HG03108 (cell line): ENCODE data around the gene TMIGD2.
"Not testable (repeated sequence)": the region's sequence is repeated elsewhere in the genome, so short reads cannot be mapped to it uniquely, and the experiment has no call there.

Experiments used
- ATAC-seq: cut with Tn5 transposase; IDR thresholded peaks from one replicate; pipeline ENCODE4 v1.9.1; 2021; ENCODE audit warnings: moderate library complexity; ENCODE audit not compliant: unreplicated experiment

The TMIGD2 gene

GRCh38 chr19:4298810-4299550 is 3.2 kb downstream of the TMIGD2 start:
- ATAC-seq = no peak

DNA sequence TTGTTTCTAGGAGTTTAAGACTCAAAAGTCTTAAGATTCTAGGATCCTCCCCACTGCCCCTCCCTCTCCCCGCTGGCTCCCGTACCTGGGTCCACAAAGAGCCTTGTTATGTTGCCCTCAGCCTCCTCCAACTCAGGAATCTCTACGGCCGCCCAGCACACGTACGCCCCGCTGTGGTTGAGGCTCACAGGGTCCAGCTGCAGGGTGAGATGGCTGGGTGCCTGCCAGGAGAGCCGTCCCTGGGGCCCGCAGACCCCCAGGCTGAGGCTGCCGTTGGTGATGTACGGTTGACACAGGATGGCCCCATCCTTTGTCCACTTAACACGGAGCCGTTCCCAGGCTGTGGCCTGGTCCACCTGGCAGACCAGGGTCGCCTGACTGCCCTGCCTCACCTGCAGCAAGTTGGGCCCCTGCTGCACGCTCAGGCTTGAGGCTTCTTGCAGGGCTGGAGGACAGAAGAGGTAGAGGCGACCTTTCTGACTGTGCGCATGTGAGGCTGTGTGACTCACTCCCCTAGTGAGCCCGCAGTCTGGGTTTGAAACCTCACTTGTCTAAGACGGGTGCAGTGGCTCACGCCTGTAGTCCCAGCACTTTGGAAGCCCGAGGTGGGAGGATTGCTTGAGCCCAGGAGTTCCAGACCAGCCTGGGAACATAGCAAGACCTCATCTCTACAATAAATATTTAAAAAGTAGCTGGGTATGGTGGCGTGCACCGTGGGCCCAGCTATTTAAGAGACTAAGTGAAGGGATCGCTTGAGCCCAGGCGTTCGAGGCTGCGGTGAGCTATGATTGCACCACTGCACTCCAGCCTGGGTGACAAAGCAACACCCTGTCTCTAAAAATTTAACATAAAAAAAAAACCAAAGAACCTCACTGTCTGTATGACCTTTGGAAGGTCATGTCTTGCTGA is 4.0 kb downstream of the TMIGD2 start:
- no peak for ATAC-seq

DNA sequence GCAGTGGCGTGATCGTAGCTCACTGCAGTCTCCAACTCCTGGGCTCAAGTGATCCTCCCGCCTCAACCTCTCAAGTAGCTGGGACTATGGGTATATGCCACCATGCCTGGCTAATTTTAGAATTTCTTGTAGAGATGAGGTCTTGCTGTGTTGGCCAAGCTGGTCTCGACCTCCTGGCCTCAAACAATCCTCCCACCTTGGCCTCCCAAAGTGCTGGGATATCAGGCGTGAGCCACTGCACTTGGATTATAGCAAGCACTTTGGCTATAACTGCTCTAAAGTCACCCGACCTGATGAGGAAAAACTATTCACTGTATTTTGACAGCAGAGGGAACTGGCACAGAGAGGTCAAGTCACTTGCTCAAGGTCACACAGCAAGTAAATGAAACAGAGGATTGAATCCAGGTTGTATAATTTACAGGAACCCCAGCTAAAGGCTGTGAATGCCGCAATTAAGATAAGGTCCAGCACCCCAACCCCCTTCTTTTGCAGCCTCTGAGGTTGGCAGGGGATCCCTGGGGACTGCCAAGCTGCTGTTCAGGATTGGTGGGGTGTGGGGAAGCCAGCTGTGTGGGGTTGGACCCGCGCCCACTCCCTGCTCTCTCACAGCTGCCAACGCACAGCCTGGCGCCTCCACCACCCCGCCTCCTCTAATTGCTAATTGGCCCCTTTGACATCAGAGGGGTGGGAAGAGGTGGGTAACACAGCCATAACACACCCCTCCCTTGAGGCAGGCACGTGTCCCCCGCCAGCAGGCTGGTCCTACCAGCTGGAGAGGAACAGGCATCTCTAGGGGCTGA is 6.0 kb downstream of the TMIGD2 start:
- ATAC-seq = no peak

GRCh38 chr19:4294389-4294788 is 7.8 kb downstream of the TMIGD2 start:
- ATAC-seq = no peak

- ATAC-seq = no peak
Measured at GRCh38 chr19:4292515-4292914, 9.7 kb downstream of the TMIGD2 start.

- no peak for ATAC-seq
Measured at GRCh38 chr19:4291184-4291732, 10.9 kb downstream of the TMIGD2 start.

DNA sequence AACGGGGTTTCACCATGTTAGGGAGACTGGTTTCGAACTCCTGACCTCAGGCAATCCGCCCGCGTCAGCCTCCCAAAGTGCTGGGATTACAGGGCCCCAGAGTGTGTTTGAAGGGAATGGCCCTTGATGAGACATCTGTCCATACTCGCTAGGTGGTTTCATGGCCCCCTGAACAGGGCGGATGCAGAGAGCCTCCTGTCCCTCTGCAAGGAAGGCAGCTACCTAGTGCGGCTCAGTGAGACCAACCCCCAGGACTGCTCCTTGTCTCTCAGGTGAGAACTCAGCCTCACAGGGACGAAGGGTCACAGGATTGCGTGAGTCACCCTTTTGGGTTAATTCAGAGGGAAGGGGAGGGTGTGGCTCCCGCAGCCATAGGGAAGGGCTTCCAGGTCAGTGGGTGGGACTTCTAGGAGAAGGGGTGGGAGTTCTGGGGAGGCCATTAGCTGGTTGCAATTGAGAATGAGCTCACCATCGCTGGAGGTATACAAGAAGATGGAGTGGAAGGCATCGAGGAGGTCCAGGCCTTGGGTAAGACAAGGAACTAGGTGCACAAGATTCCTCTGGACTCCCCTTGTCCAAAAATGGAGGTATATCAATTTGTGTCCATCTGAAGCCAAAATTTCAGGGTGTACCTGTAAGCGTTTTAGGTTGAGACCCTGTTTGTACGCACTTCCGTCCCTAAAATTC is 14.0 kb downstream of the TMIGD2 start:
- ATAC-seq = no peak

GRCh38 chr19:4286141-4286540 is 16.0 kb downstream of the TMIGD2 start:
- ATAC-seq = not testable (repeated sequence)

DNA sequence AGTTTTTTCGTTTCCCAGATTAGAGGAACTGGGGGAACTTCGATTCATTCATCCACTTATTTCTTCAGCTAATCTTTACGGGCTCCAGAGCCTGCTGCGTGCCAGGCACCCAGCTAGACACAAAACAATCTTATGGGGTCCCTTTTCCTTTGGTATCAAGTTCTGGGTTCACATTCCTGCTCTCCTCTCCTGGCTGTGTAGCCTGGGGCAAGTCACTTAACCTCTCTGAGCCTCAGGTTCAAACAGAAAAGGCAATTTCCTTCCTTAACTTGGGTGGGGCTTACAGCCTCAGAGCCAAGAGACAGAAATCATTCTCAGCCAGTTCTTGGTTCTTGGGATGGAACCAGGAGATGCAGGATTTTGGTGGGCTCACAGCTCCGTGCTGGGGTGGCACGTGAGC is 17.2 kb downstream of the TMIGD2 start:
- ATAC-seq = no peak

DNA sequence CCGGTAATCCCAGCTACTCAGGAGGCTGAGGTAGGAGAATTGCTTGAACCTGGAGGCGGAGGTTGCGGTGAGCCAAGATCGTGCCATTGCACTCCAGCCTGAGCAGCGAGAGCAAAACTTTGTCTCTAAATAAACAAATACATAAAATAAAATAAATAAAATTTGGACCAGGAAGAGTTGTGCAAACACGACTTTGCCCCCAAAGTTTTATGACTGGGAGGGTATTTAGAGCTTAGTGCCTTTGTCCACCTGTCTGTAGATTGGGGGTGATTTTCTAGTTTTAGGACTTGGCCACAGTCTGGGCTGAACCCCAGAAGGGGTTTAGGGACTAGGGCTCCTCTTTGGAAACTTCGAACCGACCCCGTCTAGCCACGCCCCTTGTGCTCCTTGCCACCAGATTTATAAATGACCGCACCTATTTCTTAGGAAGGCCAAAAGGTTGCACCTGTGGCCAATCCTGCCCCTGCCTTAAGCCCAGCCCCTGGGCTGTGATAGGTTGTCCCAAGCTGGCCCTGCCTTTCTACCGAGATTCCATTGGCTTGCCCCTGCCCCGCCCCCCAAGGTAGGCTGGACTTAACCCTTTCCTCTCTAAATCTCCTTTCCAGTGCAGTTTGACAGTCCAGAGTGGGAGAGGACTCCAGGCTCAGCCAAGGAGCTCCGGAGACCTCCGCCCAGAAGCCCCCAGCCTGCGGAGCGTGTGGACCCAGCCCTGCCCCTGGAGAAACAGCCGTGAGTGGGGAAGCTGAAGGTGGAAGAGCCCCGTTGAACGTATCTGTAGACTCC is 17.8 kb downstream of the TMIGD2 start:
- no peak for ATAC-seq

GRCh38 chr19:4279530-4280422 is 22.4 kb downstream of the TMIGD2 start:
- ATAC-seq = no peak

DNA sequence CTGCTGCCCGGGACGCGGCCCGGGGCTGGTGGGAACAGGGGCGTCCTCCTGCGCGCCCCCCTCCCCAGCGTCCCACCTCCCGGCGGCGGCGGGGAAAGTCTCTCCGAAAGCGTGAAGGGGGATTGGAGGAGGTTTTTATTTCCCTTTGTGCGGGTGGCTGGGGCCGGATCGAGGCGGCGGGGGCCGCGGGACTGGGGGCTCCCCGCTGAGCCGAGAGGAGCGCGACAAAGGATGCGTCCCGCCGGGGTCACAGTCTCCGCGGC is 23.0 kb downstream of the TMIGD2 start:
- no peak for ATAC-seq

- ATAC-seq = no peak
Measured at GRCh38 chr19:4278419-4279266, 23.5 kb downstream of the TMIGD2 start, which contains the start of gene SHD. Gene SHD, plus strand, starts transcription at chr19:4279266. Its CDS starts 798 bp downstream, at chr19:4280064.

DNA sequence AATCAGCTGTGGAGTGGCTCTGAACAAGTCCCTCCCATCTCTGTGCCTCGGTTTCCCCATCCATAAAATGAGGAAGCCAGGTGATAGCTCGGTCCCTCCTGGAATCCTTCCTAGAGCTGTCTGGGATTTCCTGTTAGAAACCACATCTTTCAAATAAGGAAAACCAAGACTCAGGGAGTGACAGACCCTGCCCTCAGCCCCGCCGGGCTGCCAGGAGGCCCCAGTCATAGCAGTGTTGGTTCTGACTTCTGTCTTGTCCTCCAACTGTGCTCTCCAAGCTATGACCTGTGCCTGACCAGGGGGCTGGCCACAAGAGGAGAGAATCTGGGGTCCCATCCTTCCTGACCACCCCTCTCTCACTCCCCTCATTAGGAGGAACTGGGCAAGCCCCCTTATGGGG is 24.2 kb downstream of the TMIGD2 start:
- no peak for ATAC-seq

DNA sequence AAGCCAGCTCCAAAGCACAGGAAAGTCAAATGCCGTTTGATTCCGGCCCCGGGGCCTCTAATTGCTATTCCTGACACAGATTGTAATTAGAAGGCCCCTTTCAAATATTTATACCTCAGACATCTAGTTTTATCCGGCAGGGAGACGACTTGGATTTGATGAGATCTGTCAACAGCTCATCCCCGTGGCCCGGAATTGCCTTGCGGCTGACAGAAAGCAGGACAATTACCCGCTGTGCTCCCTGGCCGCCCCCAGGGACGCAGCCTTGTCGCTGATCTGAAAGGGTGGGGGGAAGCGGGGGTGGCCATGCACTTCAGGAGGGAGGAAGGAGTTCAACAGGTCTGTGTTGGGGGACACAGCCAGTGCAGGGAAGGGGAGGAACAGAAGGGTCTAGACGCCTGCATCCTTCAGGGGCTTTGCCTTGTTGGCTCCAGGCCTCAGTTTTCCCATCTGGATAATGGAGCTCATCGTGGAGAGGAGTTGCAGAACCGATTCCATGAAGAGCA is 24.9 kb downstream of the TMIGD2 start:
- no peak for ATAC-seq

GRCh38 chr19:4274321-4274686 is 27.9 kb downstream of the TMIGD2 start:
- ATAC-seq = not testable (repeated sequence)

- ATAC-seq = no peak
Measured at GRCh38 chr19:4272894-4273293, 29.3 kb downstream of the TMIGD2 start.
